ENCODE measurements around the gene NAA80. TPM values are rescaled to one million over a fixed set of nuclear protein-coding genes. Genes with fewer than 3 reads are reported as not detected.

Gene NAA80
- total and polyA plus RNA-seq, 2 donors (not counting 3 experiments of a cell fraction or from before 2014, with no cell fraction given) = 9.0 to 13.1 TPM

DNA sequence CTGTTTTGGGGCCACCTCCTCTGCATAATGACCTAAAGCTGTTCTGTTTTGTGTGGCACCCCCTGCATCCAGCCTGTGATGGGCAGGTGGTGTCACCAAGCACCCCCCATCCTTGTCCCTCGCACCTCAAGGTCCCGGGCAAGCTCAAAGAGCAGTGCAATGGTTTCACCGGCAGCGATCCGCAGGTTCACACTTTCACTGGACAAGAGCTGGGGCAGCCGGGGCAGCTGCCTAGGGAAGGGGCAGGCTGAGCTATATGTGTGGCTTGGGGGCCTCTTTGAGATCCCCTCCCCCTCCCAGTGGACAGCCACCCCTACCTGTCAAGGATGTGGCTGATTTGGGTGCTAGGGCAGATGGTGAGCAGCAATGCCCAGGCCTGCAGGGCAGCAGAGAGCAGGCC is 10.1 kb downstream of the NAA80 start:
- dilution Hi-C loops (cut with MboI; ENCODE audit: extremely low pct_ligation_motif_present, low sequenced_read_pairs) (no loop called here), intact Hi-C loops (cut with micrococcal nuclease) (no loop called here)
- Histone ChIP-seq H3K9me1 (replicated peaks; ENCODE audit: control insufficient read depth, extremely low read depth, insufficient read depth, low read length) (no peaks in the 10 kb centered on the region), H3K36me3 (ENCODE audit: control insufficient read depth in 2 of 2, extremely low read depth in 1 of 2, insufficient read depth in 2 of 2, low read length in 2 of 2) (peaks cover 3 to 35% of the 10 kb centered on the region in 2 experiments), H3K79me2 (ENCODE audit: control insufficient read depth, insufficient read depth, low read length) (peaks cover 27% of the 10 kb centered on the region), H3K4me1 (ENCODE audit: control insufficient read depth, extremely low read depth, insufficient read depth, low read length) (peaks cover 11% of the 10 kb centered on the region), H3K9me3 (replicated peaks; ENCODE audit: control insufficient read depth, insufficient read depth, low read length) (no peaks in the 10 kb centered on the region), H4K20me1 (replicated peaks; ENCODE audit: control insufficient read depth, extremely low read depth, insufficient read depth, low read length) (no peaks in the 10 kb centered on the region), H3K9ac (replicated peaks; ENCODE audit: extremely low read depth, insufficient read depth, low read length) (no peak overlapping the region), H3K27me3 (ENCODE audit: control insufficient read depth in 2 of 2, insufficient read depth in 2 of 2, low read length in 2 of 2) (no peaks in the 10 kb centered on the region), H3K4me2 (ENCODE audit: insufficient read depth, low read length) (no peak overlapping the region), H3K4me3 (replicated peaks in 1 of 3; ENCODE audit: insufficient read depth in 1 of 3, low read depth in 1 of 3, low read length in 3 of 3) (no peak overlapping the region), H3K27ac (ENCODE audit: insufficient read depth, low read depth, low read length) (no peak overlapping the region), H2AFZ (ENCODE audit: low read depth, low read length) (no peak overlapping the region)
- no TSS peak for BruUV-seq (replicated peaks)
- TF ChIP-seq FOS (IDR thresholded peaks at IDR 0.05; ENCODE audit: borderline replicate concordance, insufficient read depth, low read length) = no peak
- TF ChIP-seq, protein P1, sequence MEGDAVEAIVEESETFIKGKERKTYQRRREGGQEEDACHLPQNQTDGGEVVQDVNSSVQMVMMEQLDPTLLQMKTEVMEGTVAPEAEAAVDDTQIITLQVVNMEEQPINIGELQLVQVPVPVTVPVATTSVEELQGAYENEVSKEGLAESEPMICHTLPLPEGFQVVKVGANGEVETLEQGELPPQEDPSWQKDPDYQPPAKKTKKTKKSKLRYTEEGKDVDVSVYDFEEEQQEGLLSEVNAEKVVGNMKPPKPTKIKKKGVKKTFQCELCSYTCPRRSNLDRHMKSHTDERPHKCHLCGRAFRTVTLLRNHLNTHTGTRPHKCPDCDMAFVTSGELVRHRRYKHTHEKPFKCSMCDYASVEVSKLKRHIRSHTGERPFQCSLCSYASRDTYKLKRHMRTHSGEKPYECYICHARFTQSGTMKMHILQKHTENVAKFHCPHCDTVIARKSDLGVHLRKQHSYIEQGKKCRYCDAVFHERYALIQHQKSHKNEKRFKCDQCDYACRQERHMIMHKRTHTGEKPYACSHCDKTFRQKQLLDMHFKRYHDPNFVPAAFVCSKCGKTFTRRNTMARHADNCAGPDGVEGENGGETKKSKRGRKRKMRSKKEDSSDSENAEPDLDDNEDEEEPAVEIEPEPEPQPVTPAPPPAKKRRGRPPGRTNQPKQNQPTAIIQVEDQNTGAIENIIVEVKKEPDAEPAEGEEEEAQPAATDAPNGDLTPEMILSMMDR (IDR thresholded peaks at IDR 0.05; ENCODE audit: extremely low read depth in 1 of 2, insufficient read depth in 1 of 2, low read depth in 1 of 2, low read length in 2 of 2) = no peak
- TF ChIP-seq POLR2AphosphoS5 (IDR thresholded peaks at IDR 0.05; ENCODE audit: insufficient read depth, low read depth, low read length) = no peak
- no peak for TF ChIP-seq JUN (IDR thresholded peaks at IDR 0.05; ENCODE audit: borderline replicate concordance, insufficient read depth, insufficient read length, low read depth)
- TF ChIP-seq MYC (IDR thresholded peaks at IDR 0.05; ENCODE audit: low read depth, low read length) = no peak
- TF ChIP-seq GATA2 (IDR thresholded peaks at IDR 0.05; ENCODE audit: insufficient read depth, insufficient read length, low read depth, low read length) = no peak
- TF ChIP-seq, protein P2, sequence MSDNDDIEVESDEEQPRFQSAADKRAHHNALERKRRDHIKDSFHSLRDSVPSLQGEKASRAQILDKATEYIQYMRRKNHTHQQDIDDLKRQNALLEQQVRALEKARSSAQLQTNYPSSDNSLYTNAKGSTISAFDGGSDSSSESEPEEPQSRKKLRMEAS (IDR thresholded peaks at IDR 0.05; ENCODE audit: insufficient read depth, insufficient read length) = no peak
- no peak for TF ChIP-seq EZH2 (IDR thresholded peaks at IDR 0.05; ENCODE audit: borderline replicate concordance, low read depth, low read length, severe bottlenecking)
- TF ChIP-seq POLR2A (IDR thresholded peaks at IDR 0.05; ENCODE audit: low read depth, low read length) = no peak
- DNase-seq (ENCODE audit: low read depth, low spot score) (no peak), FAIRE-seq (no peak)
- ChIA-PET POLR2A (no interaction called here), CTCF (interaction anchor here (0.8 kb wide), 1 partner anchor 10 kb away, joined by 3 read pairs; no protein-coding TSS in a partner anchor)

Data from endothelial cell of umbilical vein (primary cell).